ENCODE measurements around the gene COMMD10. TPM values are rescaled to one million over a fixed set of nuclear protein-coding genes. Genes with fewer than 3 reads are reported as not detected.

COMMD10 gene
- total and polyA plus RNA-seq, 2 of the 4 experiments (the other 2 are of a cell fraction), result 12.8 to 20.4 TPM

- POLR2A ChIA-PET (ENCODE audit: unreplicated experiment), result no interaction called here
Observed at GRCh38 chr5:116340799-116341198, 256.0 kb downstream of the COMMD10 start.

More at GRCh38 chr5:116340799-116341198, 256.0 kb downstream of the COMMD10 start:
- Histone ChIP-seq H2BK15ac (ENCODE audit: low read depth, low read length) (no peak overlapping the region), H2AK9ac (replicated peaks; ENCODE audit: low read depth, low read length, poor library complexity) (no peak overlapping the region), H3K79me1 (ENCODE audit: low read depth in 1 of 2, low read length in 2 of 2) (no peaks in the 10 kb centered on the region), H2BK120ac (ENCODE audit: low read depth, low read length) (no peak overlapping the region), H3K14ac (replicated peaks; ENCODE audit: low read depth, low read length) (no peak overlapping the region), H3K9me3 (ENCODE audit: control insufficient read depth, insufficient read depth, low read length) (no peaks in the 10 kb centered on the region), H4K91ac (ENCODE audit: insufficient read depth, low read depth, low read length) (no peak overlapping the region), H3K4me1 (ENCODE audit: control insufficient read depth, insufficient read depth, low read length) (no peaks in the 10 kb centered on the region), H3K9ac (ENCODE audit: low read depth, low read length) (no peak overlapping the region), H4K20me1 (ENCODE audit: insufficient read depth, low read length) (no peaks in the 10 kb centered on the region), H3K4me3 (ENCODE audit: insufficient read depth, low read depth, low read length) (no peak overlapping the region), H3K56ac (ENCODE audit: extremely low read depth, insufficient read depth, low read length) (no peak overlapping the region), H4K8ac (ENCODE audit: low read depth in 2 of 2, low read length in 2 of 2) (no peak overlapping the region), H2BK5ac (ENCODE audit: low read depth, low read length, poor library complexity, severe bottlenecking) (no peak overlapping the region), H3K9me1 (ENCODE audit: insufficient read depth, low read length) (no peaks in the 10 kb centered on the region), H3K27me3 (ENCODE audit: control insufficient read depth, insufficient read depth, low read length) (no peaks in the 10 kb centered on the region), H2AFZ (replicated peaks; ENCODE audit: low read length, poor library complexity) (no peak overlapping the region), H2BK20ac (ENCODE audit: low read depth, low read length) (no peak overlapping the region), H4K5ac (ENCODE audit: low read depth, low read length) (no peak overlapping the region), H3K27ac (ENCODE audit: insufficient read depth, low read length) (no peak overlapping the region), H3K4ac (ENCODE audit: low read depth, low read length) (no peak overlapping the region), H3K18ac (ENCODE audit: low read depth, low read length) (no peak overlapping the region), H3K4me2 (ENCODE audit: low read depth, low read length) (no peak overlapping the region), H3K36me3 (ENCODE audit: control insufficient read depth, insufficient read depth, low read length) (no peaks in the 10 kb centered on the region), H3K23ac (ENCODE audit: low read depth, low read length) (no peak overlapping the region), H2AK5ac (ENCODE audit: low read depth, low read length) (no peak overlapping the region)
- intact Hi-C loops (cut with micrococcal nuclease), result no loop called here
- in situ Hi-C loops (cut with MboI; ENCODE audit: low sequenced_read_pairs), result no loop called here
- no TSS peak for BruUV-seq (replicated peaks)
- dilution Hi-C loops (cut with HindIII; ENCODE audit: low sequenced_read_pairs, unreplicated experiment), result no loop called here
- TF ChIP-seq RFX5 (IDR thresholded peaks at IDR 0.05; ENCODE audit: low read depth, low read length), result no peak
- TF ChIP-seq MAFK (IDR thresholded peaks at IDR 0.05; ENCODE audit: low read depth, low read length), result no peak
- TF ChIP-seq, protein P1, sequence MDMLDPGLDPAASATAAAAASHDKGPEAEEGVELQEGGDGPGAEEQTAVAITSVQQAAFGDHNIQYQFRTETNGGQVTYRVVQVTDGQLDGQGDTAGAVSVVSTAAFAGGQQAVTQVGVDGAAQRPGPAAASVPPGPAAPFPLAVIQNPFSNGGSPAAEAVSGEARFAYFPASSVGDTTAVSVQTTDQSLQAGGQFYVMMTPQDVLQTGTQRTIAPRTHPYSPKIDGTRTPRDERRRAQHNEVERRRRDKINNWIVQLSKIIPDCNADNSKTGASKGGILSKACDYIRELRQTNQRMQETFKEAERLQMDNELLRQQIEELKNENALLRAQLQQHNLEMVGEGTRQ (IDR thresholded peaks at IDR 0.05; ENCODE audit: low read depth, low read length), result no peak
- TF ChIP-seq, protein P2, sequence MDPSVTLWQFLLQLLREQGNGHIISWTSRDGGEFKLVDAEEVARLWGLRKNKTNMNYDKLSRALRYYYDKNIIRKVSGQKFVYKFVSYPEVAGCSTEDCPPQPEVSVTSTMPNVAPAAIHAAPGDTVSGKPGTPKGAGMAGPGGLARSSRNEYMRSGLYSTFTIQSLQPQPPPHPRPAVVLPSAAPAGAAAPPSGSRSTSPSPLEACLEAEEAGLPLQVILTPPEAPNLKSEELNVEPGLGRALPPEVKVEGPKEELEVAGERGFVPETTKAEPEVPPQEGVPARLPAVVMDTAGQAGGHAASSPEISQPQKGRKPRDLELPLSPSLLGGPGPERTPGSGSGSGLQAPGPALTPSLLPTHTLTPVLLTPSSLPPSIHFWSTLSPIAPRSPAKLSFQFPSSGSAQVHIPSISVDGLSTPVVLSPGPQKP (IDR thresholded peaks at IDR 0.05; ENCODE audit: borderline replicate concordance, low read depth, low read length), result no peak
- TF ChIP-seq MXI1 (IDR thresholded peaks at IDR 0.05; ENCODE audit: borderline replicate concordance, low read depth, low read length), result no peak
- no peak for TF ChIP-seq RAD21 (IDR thresholded peaks at IDR 0.05; ENCODE audit: low read length)
- TF ChIP-seq POLR2A (IDR thresholded peaks at IDR 0.05; ENCODE audit: low read depth, low read length), result no peak
- TF ChIP-seq, protein P3, sequence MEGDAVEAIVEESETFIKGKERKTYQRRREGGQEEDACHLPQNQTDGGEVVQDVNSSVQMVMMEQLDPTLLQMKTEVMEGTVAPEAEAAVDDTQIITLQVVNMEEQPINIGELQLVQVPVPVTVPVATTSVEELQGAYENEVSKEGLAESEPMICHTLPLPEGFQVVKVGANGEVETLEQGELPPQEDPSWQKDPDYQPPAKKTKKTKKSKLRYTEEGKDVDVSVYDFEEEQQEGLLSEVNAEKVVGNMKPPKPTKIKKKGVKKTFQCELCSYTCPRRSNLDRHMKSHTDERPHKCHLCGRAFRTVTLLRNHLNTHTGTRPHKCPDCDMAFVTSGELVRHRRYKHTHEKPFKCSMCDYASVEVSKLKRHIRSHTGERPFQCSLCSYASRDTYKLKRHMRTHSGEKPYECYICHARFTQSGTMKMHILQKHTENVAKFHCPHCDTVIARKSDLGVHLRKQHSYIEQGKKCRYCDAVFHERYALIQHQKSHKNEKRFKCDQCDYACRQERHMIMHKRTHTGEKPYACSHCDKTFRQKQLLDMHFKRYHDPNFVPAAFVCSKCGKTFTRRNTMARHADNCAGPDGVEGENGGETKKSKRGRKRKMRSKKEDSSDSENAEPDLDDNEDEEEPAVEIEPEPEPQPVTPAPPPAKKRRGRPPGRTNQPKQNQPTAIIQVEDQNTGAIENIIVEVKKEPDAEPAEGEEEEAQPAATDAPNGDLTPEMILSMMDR (conservative IDR thresholded peaks at IDR 0.05; ENCODE audit: low read depth, low read length), result no peak
- TF ChIP-seq CHD1 (IDR thresholded peaks at IDR 0.05; ENCODE audit: low read depth, low read length), result no peak
- TF ChIP-seq NFE2L2 (IDR thresholded peaks at IDR 0.05; ENCODE audit: low read depth, low read length), result no peak
- TF ChIP-seq RCOR1 (IDR thresholded peaks at IDR 0.05; ENCODE audit: insufficient replicate concordance, low read length), result no peak
- TF ChIP-seq MAZ (IDR thresholded peaks at IDR 0.05; ENCODE audit: borderline replicate concordance, low read depth, low read length), result no peak
- TF ChIP-seq BHLHE40 (IDR thresholded peaks at IDR 0.05; ENCODE audit: low read depth, low read length), result no peak
- CTCF ChIA-PET, result no interaction called here
- ATAC-seq (ENCODE audit: low read depth) (no peak), DNase-seq (no peak)
- WGBS, 2 experiments (ENCODE audit: extremely low coverage in 2 of 2, insufficient read length in 1 of 2), result no CpG with 5 or more reads among the region's 2 CpGs

Data from IMR-90 (cell line).